Sciatic nerve (tissue), 2 donors: Measurements from ENCODE around the gene ELOVL2. TPM values are rescaled to one million over a fixed set of nuclear protein-coding genes. Genes with fewer than 3 reads are reported as not detected.

Experiments used
- ATAC-seq: fragments of 200-7000 bp; cut with Tn5 transposase; one replicate; pipeline ENCODE4 v1.9.1; 2020; ENCODE audit warnings: mild to moderate bottlenecking, moderate library complexity
- DNase-seq: peaks from one replicate; pipeline ENCODE4 v3.0.0-alpha.2; 2020; ENCODE audit warnings: low spot score
- intact Hi-C: fragments of 100-400 bp; cut with DNase I; formaldehyde crosslinking; loops from one replicate; pipeline ENCODE4 v1.14.2; 2022
- total RNA-seq: library from RNA; stranded (reverse); fragmentation: NEBNext Ultra II Directional; extraction: Animal tissue kit (Norgen Biotek cat#: 25700); gene quantifications from one replicate; pipeline ENCODE4 v1.2.1, GENCODE V29; 2021
- donor health status: DM: no; HTN: no; CAD: no.
- donor health status: DM: no; HTN: no; CAD: no.

The ELOVL2 gene
- total RNA-seq, 1 donor from 2014 or later = 2.9 TPM

- intact Hi-C loops = no loop called here
- ATAC-seq (no peak), DNase-seq (no peak)
These were observed 18.6 kb upstream of the ELOVL2 start for GRCh38 chr6:11062715-11063114.

GRCh38 chr6:11062083-11062482 is 18.0 kb upstream of the ELOVL2 start:
- no peak for DNase-seq
- intact Hi-C loops = no loop called here

DNA sequence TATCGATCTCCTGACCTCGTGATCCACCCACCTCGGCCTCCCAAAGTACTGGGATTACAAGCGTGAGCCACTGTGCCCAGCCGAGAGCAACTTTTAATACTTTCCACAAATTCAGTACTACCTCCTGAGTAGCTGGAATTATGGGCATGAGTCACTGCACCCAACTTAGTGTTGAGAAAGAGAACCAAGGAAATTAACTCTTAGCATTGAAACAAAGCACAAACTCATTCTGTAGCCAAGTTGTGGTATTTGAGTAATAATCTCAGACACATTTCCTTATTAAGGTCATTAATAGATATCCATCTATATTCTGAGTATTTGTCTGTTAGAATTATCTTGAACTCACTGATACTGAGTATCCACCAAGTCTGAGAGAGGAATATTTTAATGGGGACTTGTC is 14.3 kb upstream of the ELOVL2 start:
- intact Hi-C loops = no loop called here
- DNase-seq = no peak
- ATAC-seq = no peak

More at GRCh38 chr6:11062083-11062482, 18.0 kb upstream of the ELOVL2 start:
- no peak for ATAC-seq

- intact Hi-C loops = no loop called here
- ATAC-seq (no peak), DNase-seq (no peak)
These were observed 12.8 kb upstream of the ELOVL2 start for GRCh38 chr6:11056871-11057270.

DNA sequence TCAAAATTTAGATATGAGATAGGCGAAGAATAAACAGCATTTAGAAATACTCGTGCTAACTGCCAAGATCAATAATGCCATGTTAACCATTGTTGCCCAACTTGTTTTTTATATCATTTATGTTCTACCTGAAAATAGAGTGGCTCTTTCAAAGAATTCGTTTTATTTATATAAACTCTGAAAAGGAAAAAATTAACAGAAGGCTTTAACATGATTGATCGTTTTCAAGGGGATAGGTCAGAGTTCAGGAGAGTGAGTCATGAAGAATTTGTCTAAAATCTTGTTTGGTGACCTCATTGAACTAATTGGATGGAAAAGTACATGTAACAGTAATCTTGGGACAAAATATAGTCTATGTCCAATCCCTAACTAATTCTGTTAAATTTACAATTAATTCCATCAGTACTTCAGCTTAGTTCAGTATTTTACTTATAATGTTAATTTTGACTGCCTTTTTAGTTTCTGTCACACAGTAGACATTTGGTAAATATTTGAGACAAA is 11.1 kb upstream of the ELOVL2 start:
- ATAC-seq = no peak

GRCh38 chr6:11054722-11055121 is 10.6 kb upstream of the ELOVL2 start:
- ATAC-seq (no peak), DNase-seq (no peak)
- intact Hi-C loops = no loop called here

More for the DNA sequence above, 11.1 kb upstream of the ELOVL2 start:
- intact Hi-C loops = no loop called here
- no peak for DNase-seq

DNA sequence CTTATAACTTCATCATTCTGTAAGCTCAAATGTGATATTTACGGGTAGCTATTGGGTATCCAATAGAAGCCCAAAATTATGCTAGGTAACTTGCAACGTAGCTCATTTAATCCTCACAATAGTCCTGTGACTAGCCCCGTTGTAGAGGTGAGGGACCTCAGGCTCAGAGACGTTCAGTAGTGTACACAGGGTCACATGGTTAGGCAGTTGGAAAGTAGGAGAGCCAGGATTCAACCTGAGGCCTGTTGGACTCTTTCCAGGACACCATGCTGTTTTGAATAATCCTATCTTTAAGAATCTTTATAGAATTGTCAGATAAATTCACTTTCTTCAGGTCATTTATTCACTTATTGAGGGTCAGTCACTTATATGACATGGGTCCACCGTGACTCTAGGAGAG is 9.2 kb upstream of the ELOVL2 start:
- intact Hi-C loops = no loop called here

DNA sequence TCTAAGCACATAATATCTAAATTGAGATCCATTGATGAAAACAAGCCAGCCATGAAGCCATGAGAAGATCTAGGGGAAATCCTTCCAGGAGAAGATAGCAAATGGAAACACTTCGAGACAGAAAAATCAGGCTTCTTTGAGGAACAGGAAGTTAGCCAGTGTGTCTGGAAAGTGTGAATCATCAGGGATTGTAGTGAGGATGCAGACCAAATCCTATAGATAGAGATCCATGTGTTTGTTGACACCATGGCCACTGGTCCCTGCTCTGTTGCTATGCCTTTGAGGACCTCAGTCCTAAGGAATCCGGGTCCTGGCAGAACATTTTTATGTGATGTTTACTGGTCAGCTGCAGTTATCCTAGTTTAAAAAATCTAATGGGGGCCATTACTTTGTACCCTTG is 6.6 kb upstream of the ELOVL2 start:
- intact Hi-C loops = no loop called here
- ATAC-seq (no peak), DNase-seq (no peak)

More for the DNA sequence above, 9.2 kb upstream of the ELOVL2 start:
- ATAC-seq (no peak), DNase-seq (no peak)

GRCh38 chr6:11044712-11045167 is 635 bp upstream of the ELOVL2 start:
- DNase-seq (no peak), ATAC-seq (no peak)
- intact Hi-C loops = no loop called here

- DNase-seq (no peak), ATAC-seq (peak; percentile 59)
- intact Hi-C loops = no loop called here
These were observed 636 bp downstream of the ELOVL2 start for GRCh38 chr6:11043378-11043960.

GRCh38 chr6:11042750-11043377 is 1.2 kb downstream of the ELOVL2 start:
- no peak for DNase-seq
- intact Hi-C loops = no loop called here
- ATAC-seq = peak; percentile 42

DNA sequence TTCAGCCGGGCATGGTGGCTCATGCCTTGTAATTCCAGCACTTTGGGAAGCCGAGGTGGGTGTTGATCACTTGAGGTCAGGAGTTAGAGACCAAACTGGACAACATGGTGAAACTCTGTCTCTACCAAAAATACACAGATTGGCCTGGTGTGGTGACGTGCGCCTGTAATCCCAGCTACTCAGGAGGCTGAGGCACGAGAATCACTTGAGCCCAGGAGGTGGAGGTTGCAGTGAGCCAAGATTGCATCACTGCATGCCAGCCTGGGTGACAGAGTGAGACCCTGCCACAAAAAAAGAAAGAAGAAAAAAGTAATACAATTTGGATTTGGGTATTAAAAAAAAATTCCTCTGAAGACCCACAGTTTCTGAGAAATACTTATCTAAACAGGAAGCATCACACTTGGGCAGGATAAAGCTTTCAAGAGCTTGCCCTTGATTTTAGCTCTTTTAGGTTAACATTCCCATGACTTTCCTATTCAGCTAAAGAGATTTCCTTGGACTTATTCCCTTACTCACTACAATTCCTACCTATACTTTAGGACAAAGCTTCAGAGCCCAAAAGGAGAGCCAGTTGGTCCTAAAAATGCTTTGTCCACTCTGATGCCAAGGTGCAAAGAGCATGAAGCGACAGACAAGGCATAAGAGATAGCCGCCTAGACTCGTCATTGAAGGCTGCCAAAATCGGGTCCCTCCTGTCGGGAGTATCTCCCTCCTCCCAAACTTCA is 1.9 kb downstream of the ELOVL2 start:
- intact Hi-C loops = no loop called here
- DNase-seq (no peak), ATAC-seq (no peak)

- DNase-seq (no peak), ATAC-seq (no peak)
- intact Hi-C loops = no loop called here
These were observed 4.0 kb downstream of the ELOVL2 start for GRCh38 chr6:11040134-11040533.

- DNase-seq = no peak
- intact Hi-C loops = no loop called here
These were observed 5.1 kb downstream of the ELOVL2 start for GRCh38 chr6:11039040-11039439.

DNA sequence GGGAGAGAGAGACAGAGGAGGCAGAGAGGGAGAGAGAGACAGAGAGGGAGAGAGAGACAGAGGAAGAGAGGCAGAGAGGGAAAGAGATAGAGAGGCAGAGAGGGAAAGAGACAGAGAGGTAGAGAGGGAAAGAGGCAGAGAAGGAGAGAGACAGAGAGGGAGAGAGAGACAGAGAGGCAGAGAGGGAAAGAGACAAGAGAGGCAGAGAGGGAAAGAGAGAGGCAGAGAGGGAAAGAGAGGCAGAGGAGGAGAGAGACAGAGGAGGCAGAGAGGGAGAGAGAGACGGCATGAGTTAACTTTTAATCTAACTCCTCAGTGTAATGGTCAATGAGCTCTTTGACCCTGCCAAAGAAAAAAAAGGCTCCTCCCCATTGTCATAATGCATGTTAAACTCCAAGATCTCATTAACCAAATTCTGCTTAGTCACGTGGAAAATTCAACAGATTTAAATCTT is 7.1 kb downstream of the ELOVL2 start:
- no peak for ATAC-seq
- DNase-seq = no peak
- intact Hi-C loops = no loop called here

More at GRCh38 chr6:11039040-11039439, 5.1 kb downstream of the ELOVL2 start:
- no peak for ATAC-seq

DNA sequence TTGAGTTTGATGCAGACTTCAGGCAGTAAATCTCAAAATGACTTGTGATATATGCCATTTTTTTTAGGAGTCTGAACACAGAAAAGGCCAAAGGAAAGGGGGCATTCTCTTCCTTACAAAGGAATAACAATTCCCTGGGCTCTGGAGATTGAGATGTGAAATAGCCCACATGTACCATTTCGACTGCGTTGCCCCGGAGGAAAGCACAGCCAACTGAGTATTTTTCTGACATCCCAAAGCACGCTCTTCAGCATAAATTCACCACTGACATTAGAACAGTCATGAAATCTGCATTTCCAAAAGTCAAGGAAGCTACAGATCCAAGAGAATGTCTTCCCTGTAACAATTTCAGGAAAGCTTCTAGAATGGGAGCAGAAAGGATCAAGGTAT is 7.8 kb downstream of the ELOVL2 start:
- no peak for DNase-seq
- intact Hi-C loops = no loop called here
- ATAC-seq = no peak

GRCh38 chr6:11035616-11036350 is 8.3 kb downstream of the ELOVL2 start:
- no peak for DNase-seq
- intact Hi-C loops = no loop called here
- ATAC-seq = no peak

GRCh38 chr6:11033825-11034224 is 10.3 kb downstream of the ELOVL2 start:
- intact Hi-C loops = no loop called here
- no peak for ATAC-seq
- DNase-seq = no peak

DNA sequence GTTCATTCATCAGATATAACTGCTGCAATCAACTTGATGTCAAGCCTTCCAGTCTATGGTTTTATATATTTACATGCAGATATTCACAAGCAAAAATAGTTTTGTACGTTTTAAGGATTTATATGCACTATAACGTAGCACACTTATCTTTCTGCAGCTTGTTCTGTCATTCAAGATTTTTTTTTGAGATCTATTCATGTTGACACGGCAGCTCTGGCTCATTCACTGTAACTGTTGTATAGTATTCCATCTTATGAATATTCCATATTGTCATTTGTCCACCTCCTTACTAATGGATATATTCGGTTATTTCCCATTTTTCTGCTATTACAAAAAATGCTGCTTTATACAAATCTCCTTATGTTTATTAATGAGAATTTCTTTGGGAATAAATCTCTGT is 13.2 kb downstream of the ELOVL2 start:
- DNase-seq (no peak), ATAC-seq (no peak)
- intact Hi-C loops = no loop called here
